Endodermal cell (in vitro differentiated cells): ENCODE data around the gene CCL27. TPM values are rescaled to one million over a fixed set of nuclear protein-coding genes. Genes with fewer than 3 reads are reported as not detected.

Experiments
- DNase-seq: peaks from one replicate; pipeline ENCODE4 v3.0.0-alpha.2; 2017
- H3K27ac ChIP-seq: 2 replicates; pipeline ENCODE4 v1.5.1; 2013; ENCODE audit warnings: mild to moderate bottlenecking, low read depth, low read length, moderate library complexity
- H3K27me3 ChIP-seq: 2 replicates; pipeline ENCODE4 v1.6.1; 2013; ENCODE audit warnings: mild to moderate bottlenecking, low read length, moderate library complexity; ENCODE audit not compliant: insufficient read depth, control insufficient read depth, poor library complexity, severe bottlenecking
- H3K36me3 ChIP-seq: 2 replicates; pipeline ENCODE4 v1.7.0; 2013; ENCODE audit warnings: mild to moderate bottlenecking, low read length, moderate library complexity; ENCODE audit not compliant: control insufficient read depth, insufficient read depth
- H3K4me1 ChIP-seq: one replicate; pipeline ENCODE4 v1.7.0; 2013; ENCODE audit warnings: low read length; ENCODE audit not compliant: control insufficient read depth, insufficient read depth
- H3K4me3 ChIP-seq: 2 replicates; pipeline ENCODE4 v1.5.1; 2013; ENCODE audit warnings: mild to moderate bottlenecking, low read length, moderate library complexity
- H3K9ac ChIP-seq: 2 replicates; pipeline ENCODE4 v1.6.1; 2013; ENCODE audit warnings: mild to moderate bottlenecking, low read length, moderate library complexity; ENCODE audit not compliant: poor library complexity, severe bottlenecking; ENCODE audit errors: extremely low read depth
- H3K9me3 ChIP-seq: 2 replicates; pipeline ENCODE4 v1.6.1; 2013; ENCODE audit warnings: mild to moderate bottlenecking, low read length, moderate library complexity; ENCODE audit not compliant: control insufficient read depth
- H3K27ac Mint-ChIP-seq: 2 replicates; pipeline ENCODE4 v1.8.0; 2020; ENCODE audit warnings: mixed read lengths
- H3K27me3 Mint-ChIP-seq: 2 replicates; pipeline ENCODE4 v1.8.0; 2021; ENCODE audit warnings: mild to moderate bottlenecking, mixed read lengths; ENCODE audit not compliant: insufficient read depth
- H3K36me3 Mint-ChIP-seq: 2 replicates; pipeline ENCODE4 v1.8.0; 2020; ENCODE audit warnings: low read depth, mixed read lengths
- H3K4me1 Mint-ChIP-seq: 2 replicates; pipeline ENCODE4 v1.8.0; 2020; ENCODE audit warnings: mixed read lengths
- H3K4me3 Mint-ChIP-seq: 2 replicates; pipeline ENCODE4 v1.8.0; 2020; ENCODE audit warnings: mild to moderate bottlenecking, moderate library complexity, mixed read lengths
- H3K9me3 Mint-ChIP-seq: 2 replicates; pipeline ENCODE4 v1.8.0; 2020; ENCODE audit warnings: mild to moderate bottlenecking, mixed read lengths
- WGBS, 2 experiments: methylation state at CpG; one replicate each; pipeline versions ENCODE4 v1.1.5 to v1.1.7; 2013; ENCODE audit warnings: missing lambda C conversion rate in 2 of 2, mixed read lengths in 1 of 2; ENCODE audit not compliant: insufficient coverage in 1 of 2, insufficient read length in 1 of 2; 5-methylcytosine and 5-hydroxymethylcytosine counted together
- total RNA-seq, 2 donors: library from RNA; stranded (reverse); fragmentation: NEBNext Ultra II Directional in 1 of 2; extraction: Animal tissue kit (Norgen Biotek cat#: 25700) in 1 of 2; gene quantifications; 2 replicates in 1 of 2; 3 replicates in 1 of 2; pipeline ENCODE4 v1.2.1, GENCODE V29; 2021
- TF ChIP-seq, protein P1 (sequence below): fragments of 200-600 bp; sonication (generic); conservative IDR thresholded peaks from 2 replicates; pipeline ENCODE4 v1.5.0; 2021; ENCODE audit warnings: antibody characterized with exemption, mild to moderate bottlenecking

Gene CCL27
- total RNA-seq, 2 donors from 2014 or later, result not detected

DNA sequence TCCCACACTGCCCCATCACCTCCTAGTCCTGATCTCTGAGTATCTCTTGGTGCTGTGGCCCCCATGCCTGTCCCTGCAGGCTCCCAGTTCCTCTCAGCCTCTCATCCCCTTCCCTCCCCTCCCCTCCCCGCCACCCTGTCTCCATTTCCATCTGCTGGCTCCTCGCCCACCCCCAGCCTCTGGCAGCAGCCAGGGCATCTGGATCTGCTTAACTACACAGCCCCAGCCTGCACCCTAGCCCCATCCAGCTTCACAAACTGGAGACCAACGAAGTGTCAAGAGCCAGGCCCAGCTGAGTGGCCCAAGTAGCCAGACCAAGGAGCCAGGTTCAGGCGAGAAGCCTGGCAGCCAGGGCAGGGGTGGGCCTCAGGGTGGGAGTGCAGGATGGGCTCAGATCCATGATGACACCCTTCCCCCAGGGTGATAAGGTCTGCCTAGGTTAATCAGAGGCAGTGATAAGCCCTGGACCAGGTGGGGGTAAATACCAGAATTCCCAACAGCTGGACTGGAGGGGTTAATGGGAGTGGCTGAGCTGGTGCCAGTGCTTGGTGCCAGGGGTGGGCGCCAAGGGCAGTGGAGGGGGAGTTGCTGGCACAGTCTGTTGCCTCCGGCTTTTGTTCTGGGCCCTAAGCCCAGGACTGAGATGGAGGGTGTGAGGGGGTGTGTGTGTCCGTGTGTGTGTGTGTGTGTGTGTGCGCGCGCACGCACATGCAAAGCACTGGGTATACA is 8.0 kb downstream of the CCL27 start:
- peaks cover 3% of the 10 kb centered on the region for H3K27me3 Mint-ChIP-seq
- Histone ChIP-seq H3K4me1 (peaks cover 15% of the 10 kb centered on the region), H3K4me3 (no peak overlapping the region), H3K36me3 (peaks cover 13% of the 10 kb centered on the region), H3K9ac (no peak overlapping the region), H3K27ac (no peak overlapping the region), H3K27me3 (no peaks in the 10 kb centered on the region), H3K9me3 (no peaks in the 10 kb centered on the region)
- WGBS, 2 experiments, result 83 to 88% methylated on average over 2 to 10 of the region's 11 CpGs
- H3K9me3 Mint-ChIP-seq, result no peaks in the 10 kb centered on the region
- no peak overlapping the region for H3K27ac Mint-ChIP-seq
- peaks cover 42% of the 10 kb centered on the region for H3K4me1 Mint-ChIP-seq
- TF ChIP-seq, protein P1, sequence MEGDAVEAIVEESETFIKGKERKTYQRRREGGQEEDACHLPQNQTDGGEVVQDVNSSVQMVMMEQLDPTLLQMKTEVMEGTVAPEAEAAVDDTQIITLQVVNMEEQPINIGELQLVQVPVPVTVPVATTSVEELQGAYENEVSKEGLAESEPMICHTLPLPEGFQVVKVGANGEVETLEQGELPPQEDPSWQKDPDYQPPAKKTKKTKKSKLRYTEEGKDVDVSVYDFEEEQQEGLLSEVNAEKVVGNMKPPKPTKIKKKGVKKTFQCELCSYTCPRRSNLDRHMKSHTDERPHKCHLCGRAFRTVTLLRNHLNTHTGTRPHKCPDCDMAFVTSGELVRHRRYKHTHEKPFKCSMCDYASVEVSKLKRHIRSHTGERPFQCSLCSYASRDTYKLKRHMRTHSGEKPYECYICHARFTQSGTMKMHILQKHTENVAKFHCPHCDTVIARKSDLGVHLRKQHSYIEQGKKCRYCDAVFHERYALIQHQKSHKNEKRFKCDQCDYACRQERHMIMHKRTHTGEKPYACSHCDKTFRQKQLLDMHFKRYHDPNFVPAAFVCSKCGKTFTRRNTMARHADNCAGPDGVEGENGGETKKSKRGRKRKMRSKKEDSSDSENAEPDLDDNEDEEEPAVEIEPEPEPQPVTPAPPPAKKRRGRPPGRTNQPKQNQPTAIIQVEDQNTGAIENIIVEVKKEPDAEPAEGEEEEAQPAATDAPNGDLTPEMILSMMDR, result no peak
- H3K4me3 Mint-ChIP-seq, result no peak overlapping the region
- DNase-seq, result no peak
- H3K36me3 Mint-ChIP-seq, result peaks cover 6% of the 10 kb centered on the region

DNA sequence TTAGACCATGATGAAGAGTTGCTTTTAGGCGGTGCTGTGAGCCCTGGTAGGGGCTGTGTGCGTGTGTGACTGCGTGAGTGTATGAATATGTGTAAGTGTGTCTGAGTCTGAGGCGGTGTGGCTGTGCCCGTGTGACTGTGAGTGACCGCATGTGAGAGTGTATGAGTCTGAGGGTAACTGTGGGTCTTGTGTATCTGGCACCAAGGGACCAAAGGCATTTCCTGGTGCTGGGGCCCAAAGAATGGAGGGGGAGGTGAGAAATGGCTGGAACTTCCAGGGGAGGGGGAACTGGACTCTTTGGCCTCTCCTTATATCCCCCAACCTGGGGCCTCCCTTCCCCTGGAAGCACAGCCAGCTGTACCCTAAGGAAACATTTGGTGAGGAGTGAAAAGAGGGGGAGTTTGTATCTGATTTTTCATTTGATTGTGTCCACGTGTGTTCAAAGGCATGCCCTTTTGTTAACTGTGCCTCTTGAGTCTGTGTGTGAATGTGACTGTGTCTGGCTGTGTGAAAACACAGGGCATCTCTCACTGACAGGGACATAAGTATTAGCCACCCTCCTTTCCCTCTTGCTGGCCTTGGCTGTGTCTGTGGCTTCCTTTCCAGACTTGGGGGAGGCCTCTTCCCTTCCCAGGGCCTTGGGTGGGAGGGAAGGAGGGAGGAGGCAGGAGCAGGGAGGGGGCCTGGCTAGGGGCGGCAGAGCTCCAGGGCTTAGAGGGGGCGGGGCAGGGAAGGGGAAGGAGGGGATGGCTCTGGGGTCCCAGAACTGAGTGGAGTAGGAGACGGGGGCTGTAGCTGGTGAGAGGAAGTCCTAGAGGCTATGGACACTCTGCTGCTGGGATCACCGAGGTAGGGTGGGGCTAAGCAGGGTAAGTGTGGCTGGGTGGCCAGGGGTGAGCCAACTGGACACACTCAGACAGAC is 9.0 kb downstream of the CCL27 start:
- Histone ChIP-seq H3K9me3 (no peaks in the 10 kb centered on the region), H3K9ac (no peak overlapping the region), H3K4me1 (peaks cover 15% of the 10 kb centered on the region), H3K27me3 (no peaks in the 10 kb centered on the region), H3K27ac (peak overlapping the region; percentile 3), H3K36me3 (peaks cover 24% of the 10 kb centered on the region), H3K4me3 (no peak overlapping the region)
- no peak overlapping the region for H3K4me3 Mint-ChIP-seq
- TF ChIP-seq, protein P1, result no peak
- H3K9me3 Mint-ChIP-seq, result no peaks in the 10 kb centered on the region
- peaks cover 42% of the 10 kb centered on the region for H3K4me1 Mint-ChIP-seq
- 56 to 79% methylated on average over 3 to 11 of the region's 11 CpGs for WGBS, 2 experiments
- peaks cover 17% of the 10 kb centered on the region for H3K36me3 Mint-ChIP-seq
- peak overlapping the region; percentile 56 for H3K27ac Mint-ChIP-seq
- no peak for DNase-seq
- H3K27me3 Mint-ChIP-seq, result peaks cover 3% of the 10 kb centered on the region

DNA sequence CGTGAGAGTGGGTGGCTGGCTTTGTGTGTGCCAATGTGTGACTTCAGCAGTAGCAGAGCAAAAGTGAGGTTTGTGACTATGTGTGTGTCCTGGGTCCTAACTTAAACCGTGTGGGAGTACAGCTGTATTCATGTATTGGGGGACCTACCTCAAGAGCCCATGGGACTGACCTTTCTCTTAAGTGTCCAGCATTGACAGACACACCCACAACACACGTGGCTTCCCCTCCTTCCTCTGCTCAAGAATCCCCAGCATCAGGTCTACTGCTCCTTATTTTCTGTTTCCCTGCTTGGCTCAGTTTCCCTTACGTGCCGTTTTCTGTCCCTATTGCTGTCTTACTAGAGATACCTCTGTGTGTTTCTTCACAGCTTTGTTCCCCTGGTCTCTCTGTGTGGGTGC is 9.9 kb downstream of the CCL27 start:
- Mint-ChIP-seq H3K4me1 (peaks cover 47% of the 10 kb centered on the region), H3K9me3 (no peaks in the 10 kb centered on the region), H3K4me3 (peak overlapping the region; percentile 66), H3K27me3 (peaks cover 3% of the 10 kb centered on the region), H3K27ac (peak overlapping the region; percentile 73), H3K36me3 (peaks cover 20% of the 10 kb centered on the region)
- H3K27ac ChIP-seq, result no peak overlapping the region
- no peak for DNase-seq
- H3K27me3 ChIP-seq, result no peaks in the 10 kb centered on the region
- H3K9ac ChIP-seq, result no peak overlapping the region
- H3K4me1 ChIP-seq, result peaks cover 23% of the 10 kb centered on the region
- peak overlapping the region; percentile 86 for H3K4me3 ChIP-seq
- no peaks in the 10 kb centered on the region for H3K9me3 ChIP-seq
- peaks cover 28% of the 10 kb centered on the region for H3K36me3 ChIP-seq
- 70 to 77% methylated on average over 3 to 5 of the region's 5 CpGs for WGBS, 2 experiments
- TF ChIP-seq, protein P1, result no peak
